Thymus (tissue), 11 donors: ENCODE measurements around the gene LMTK2. TPM values are rescaled to one million over a fixed set of nuclear protein-coding genes. Genes with fewer than 3 reads are reported as not detected.

Experiments
- DNase-seq, 9 donors: peaks; one replicate each; pipeline ENCODE4 v3.0.0-alpha.2; 2013; ENCODE audit warnings: low spot score in 9 of 9, low read depth in 6 of 9, missing footprints in 1 of 9
- H3K27ac ChIP-seq, 2 donors: one replicate each; pipeline ENCODE4 v1.5.1; 2013; ENCODE audit warnings: control low read depth in 1 of 2, low read depth in 1 of 2, low read length in 1 of 2, mild to moderate bottlenecking in 1 of 2, moderate library complexity in 1 of 2
- H3K27me3 ChIP-seq, 2 donors: one replicate each; pipeline ENCODE4 v1.5.1; 2013; ENCODE audit warnings: low read length in 1 of 2; ENCODE audit not compliant: control insufficient read depth in 2 of 2, insufficient read depth in 1 of 2
- H3K36me3 ChIP-seq, 2 donors: one replicate each; pipeline ENCODE4 v1.5.1; 2013; ENCODE audit warnings: low read length in 1 of 2, mild to moderate bottlenecking in 1 of 2, moderate library complexity in 1 of 2; ENCODE audit not compliant: control insufficient read depth in 2 of 2, insufficient read depth in 2 of 2
- H3K4me1 ChIP-seq, 2 donors: one replicate each; pipeline ENCODE4 v1.5.1; 2013; ENCODE audit warnings: low read length in 2 of 2; ENCODE audit not compliant: control insufficient read depth in 2 of 2, insufficient read depth in 2 of 2
- H3K4me3 ChIP-seq, 2 donors: one replicate each; pipeline ENCODE4 v1.5.1; 2013; ENCODE audit warnings: low read length in 2 of 2, control low read depth in 1 of 2, mild to moderate bottlenecking in 1 of 2
- H3K9me3 ChIP-seq, 2 donors: one replicate each; pipeline ENCODE4 v1.5.1; 2013; ENCODE audit warnings: low read length in 1 of 2, mild to moderate bottlenecking in 1 of 2; ENCODE audit not compliant: control insufficient read depth in 2 of 2, insufficient read depth in 1 of 2
- WGBS: extraction: QIAGEN DNeasy Blood & Tissue Kit; methylation state at CpG from one replicate; pipeline ENCODE4 v1.1.7; 2013; 5-methylcytosine and 5-hydroxymethylcytosine counted together
- polyA plus RNA-seq: library from polyadenylated mRNA; stranded (reverse); fragments of 200-250 nt; gene quantifications from one replicate; pipeline ENCODE4 v1.2.3, GENCODE V29; 2013
- total RNA-seq: library from RNA; stranded (reverse); fragments of 120-200 nt; gene quantifications from one replicate; pipeline ENCODE4 v1.2.4, GENCODE V29; 2013
- donor health status: healthy.

The LMTK2 gene
- total and polyA plus RNA-seq, 2 donors = 4.4 to 5.4 TPM

DNA sequence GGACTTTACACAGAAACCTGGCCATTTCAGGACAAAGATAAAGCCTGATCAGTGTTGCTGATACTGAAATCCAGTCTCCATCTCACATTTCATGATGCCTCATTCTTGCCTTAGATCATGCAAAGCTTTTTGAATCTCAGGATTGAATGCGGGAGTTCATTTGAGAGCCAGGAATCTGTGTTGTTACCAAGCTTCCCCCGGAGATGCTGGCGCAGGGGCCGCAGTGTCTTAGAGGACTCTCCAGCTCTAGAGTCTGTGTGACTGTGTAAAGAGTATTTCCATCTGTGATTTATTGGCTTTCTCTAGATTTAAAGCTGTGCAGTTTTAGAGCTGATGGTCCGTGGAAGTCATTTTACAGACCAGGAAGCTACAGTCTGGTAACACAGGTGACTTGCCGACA lies 32.0 kb downstream of the LMTK2 start:
- H3K36me3 ChIP-seq = peaks cover 24 to 31% of the 10 kb centered on the region in 2 donors
- H3K4me1 ChIP-seq = peaks cover 3 to 4% of the 10 kb centered on the region in 2 donors
- H3K27me3 ChIP-seq = peaks cover 2 to 3% of the 10 kb centered on the region in 2 donors
- H3K4me3 ChIP-seq = no peak overlapping the region
- no peak overlapping the region for H3K27ac ChIP-seq
- 98% methylated on average over 6 of the region's 6 CpGs for WGBS
- DNase-seq = no peak
- H3K9me3 ChIP-seq = no peaks in the 10 kb centered on the region

DNA sequence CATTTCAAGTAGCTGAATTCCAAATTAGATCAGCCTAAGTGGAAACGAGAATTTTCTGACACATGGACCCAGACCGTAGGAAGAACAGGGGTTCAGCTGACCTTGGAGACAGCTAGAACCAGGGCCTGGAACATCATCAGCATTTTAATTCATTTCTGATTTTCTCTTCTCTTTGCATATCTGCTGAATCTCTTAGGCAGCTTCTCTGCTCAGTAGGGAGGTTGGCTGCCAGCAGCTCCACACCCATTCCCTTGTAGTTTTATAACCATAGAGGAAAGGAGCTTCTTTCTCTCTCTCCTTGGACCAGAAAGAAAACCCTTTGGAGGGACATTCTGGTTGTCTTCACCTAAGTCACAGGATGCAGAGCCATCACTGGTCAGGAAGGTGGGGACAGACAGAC lies 36.0 kb downstream of the LMTK2 start:
- WGBS = 97% methylated on average over 2 of the region's 2 CpGs
- peaks cover 22 to 36% of the 10 kb centered on the region in 2 donors for H3K36me3 ChIP-seq
- no peak overlapping the region for H3K27ac ChIP-seq
- no peaks in the 10 kb centered on the region for H3K27me3 ChIP-seq
- no peak for DNase-seq
- no peak overlapping the region for H3K4me3 ChIP-seq
- no peaks in the 10 kb centered on the region for H3K9me3 ChIP-seq
- no peaks in the 10 kb centered on the region for H3K4me1 ChIP-seq

DNA sequence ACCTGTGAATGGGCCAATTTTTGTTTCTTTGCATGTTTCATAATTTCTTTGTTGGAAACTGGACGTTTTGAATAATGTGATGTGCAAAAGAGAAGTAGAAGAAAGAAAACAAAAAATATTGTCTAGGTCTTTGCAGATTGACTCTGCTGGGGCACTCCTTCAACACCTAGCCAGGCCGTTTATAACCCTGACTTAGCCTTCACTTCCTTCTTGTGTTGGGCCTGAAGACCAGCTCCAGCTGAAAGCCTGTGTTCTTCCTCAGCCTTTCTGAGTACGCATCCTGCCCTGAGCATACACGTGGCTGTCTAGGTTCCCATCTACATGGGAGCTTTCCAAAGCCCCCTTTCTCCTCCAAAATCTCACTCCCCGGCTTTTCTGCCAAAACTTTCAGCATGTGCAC lies 41.9 kb downstream of the LMTK2 start:
- peaks cover 28 to 33% of the 10 kb centered on the region in 2 donors for H3K36me3 ChIP-seq
- DNase-seq = no peak
- H3K4me3 ChIP-seq = no peak overlapping the region
- no peaks in the 10 kb centered on the region for H3K4me1 ChIP-seq
- 97% methylated on average over 5 of the region's 5 CpGs for WGBS
- no peaks in the 10 kb centered on the region for H3K27me3 ChIP-seq
- H3K9me3 ChIP-seq = no peaks in the 10 kb centered on the region
- no peak overlapping the region for H3K27ac ChIP-seq

DNA sequence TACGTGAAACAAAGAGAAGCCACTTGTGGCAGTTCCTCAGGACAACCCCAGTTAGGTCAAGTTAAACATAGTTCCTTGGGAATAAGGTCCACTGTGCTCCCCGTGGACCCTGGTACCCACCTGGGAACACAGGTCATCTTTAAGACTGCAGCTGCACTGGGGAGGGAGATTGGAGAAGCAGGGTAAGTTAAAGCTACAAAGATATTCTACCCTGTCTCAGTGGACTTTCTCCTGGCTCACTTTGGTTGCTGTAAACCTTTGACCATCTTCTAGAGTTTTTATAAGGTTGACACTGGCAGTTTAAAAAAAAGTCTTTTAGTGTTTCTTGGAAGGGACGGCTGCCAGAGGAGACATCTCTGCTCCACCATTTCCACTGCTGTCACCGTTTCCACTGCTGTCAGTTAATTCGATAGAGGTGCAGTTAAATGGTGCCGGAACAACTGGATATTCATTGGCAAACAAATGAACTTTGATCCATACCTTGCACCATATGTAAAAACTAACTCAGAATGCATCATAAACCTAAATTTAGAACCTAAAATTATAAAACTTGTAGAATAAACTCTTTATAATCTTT lies 42.5 kb downstream of the LMTK2 start:
- Histone ChIP-seq H3K27me3 (no peaks in the 10 kb centered on the region), H3K36me3 (peaks cover 28 to 31% of the 10 kb centered on the region in 2 donors), H3K27ac (no peak overlapping the region), H3K9me3 (no peaks in the 10 kb centered on the region), H3K4me1 (no peaks in the 10 kb centered on the region), H3K4me3 (no peak overlapping the region)
- 96% methylated on average over 6 of the region's 6 CpGs for WGBS
- no peak for DNase-seq

DNA sequence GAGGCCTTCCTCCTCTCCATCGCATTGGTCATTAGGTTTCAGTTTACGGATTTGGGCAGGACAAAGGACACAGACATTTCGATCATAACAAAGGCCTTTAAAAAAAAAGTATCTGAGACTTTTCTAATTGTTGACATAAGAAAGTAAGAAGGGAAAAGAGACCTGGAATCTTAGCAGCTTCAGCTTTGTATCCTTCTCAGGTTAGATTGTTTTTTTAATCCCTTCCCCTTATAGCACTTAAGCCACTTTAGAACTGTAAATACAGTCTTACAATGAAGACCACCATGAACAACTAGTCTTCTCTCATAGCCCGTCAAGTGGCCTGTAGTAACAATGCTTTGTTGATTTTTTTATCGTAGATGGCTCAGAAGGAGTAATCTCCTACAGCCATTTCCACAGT lies 45.2 kb downstream of the LMTK2 start:
- H3K36me3 ChIP-seq = peaks cover 36 to 40% of the 10 kb centered on the region in 2 donors
- no peaks in the 10 kb centered on the region for H3K4me1 ChIP-seq
- no peaks in the 10 kb centered on the region for H3K9me3 ChIP-seq
- no peak overlapping the region for H3K27ac ChIP-seq
- H3K27me3 ChIP-seq = no peaks in the 10 kb centered on the region
- no peak for DNase-seq
- no peak overlapping the region for H3K4me3 ChIP-seq
- 99% methylated on average over 5 of the region's 5 CpGs for WGBS

DNA sequence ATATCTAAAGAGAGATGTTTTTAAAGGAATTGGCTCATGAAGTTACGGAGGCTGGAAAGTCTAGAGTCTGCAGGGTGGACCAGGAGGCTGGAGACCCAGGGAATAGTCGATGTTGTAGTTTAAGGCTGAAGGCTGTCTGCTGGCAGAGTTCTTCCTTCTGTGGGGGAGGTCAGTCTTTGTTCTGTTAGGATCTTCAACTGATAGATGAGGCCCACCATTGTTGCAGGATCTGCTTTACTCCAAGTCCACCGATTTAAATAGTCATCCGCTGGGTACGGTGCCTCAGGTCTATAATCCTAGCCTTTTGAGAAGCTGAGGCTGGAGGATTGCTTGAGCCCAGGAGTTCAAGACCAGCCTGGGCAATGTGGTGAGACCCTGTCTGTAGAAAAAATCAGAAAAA lies 50.0 kb downstream of the LMTK2 start:
- Histone ChIP-seq H3K27ac (no peak overlapping the region), H3K4me1 (no peaks in the 10 kb centered on the region), H3K27me3 (no peaks in the 10 kb centered on the region), H3K9me3 (no peaks in the 10 kb centered on the region), H3K4me3 (no peak overlapping the region), H3K36me3 (peaks cover 33 to 46% of the 10 kb centered on the region in 2 donors)
- DNase-seq = no peak
- 99% methylated on average over 5 of the region's 5 CpGs for WGBS

DNA sequence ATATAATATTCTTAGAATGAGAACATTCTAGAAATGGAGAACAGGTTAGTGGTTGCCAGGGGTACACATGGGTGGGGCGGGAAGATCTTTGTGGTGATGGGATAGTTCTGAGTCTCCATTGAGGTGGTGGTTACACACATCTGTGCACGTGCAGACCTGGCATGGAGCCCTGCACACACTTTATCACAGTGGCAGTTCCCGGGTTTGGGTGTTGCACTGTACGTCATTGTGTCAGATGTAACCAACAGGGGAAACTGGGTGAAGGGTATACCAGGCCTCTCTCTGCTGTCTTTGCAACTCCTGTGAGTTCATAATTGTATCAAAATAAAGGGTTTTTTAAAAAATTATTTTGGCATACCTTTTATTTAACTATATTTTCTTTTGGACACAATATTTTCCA lies 51.1 kb downstream of the LMTK2 start:
- Histone ChIP-seq H3K9me3 (no peaks in the 10 kb centered on the region), H3K4me3 (no peak overlapping the region), H3K4me1 (no peaks in the 10 kb centered on the region), H3K27ac (no peak overlapping the region), H3K36me3 (peaks cover 24 to 37% of the 10 kb centered on the region in 2 donors), H3K27me3 (no peaks in the 10 kb centered on the region)
- no peak for DNase-seq
- WGBS = 92% methylated on average over 4 of the region's 4 CpGs

DNA sequence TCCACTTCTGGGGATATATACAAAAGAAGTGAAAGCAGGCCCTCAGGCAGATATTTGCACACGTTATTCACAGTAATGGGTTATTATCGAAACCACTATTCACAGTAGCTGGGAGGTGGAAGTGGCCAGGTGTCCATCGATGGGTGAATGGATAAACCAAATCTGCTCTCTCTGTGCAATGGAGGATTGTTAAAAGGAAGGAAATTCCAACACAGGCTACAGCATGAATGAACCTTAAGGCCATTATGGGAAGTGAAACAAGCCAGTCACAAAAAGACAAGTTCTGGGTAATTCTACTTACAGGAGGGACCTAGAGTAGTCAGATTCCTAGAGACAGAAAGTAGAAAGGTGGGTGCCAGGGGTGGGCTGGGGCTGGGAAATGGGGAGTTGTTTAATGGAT lies 56.1 kb downstream of the LMTK2 start:
- DNase-seq = no peak
- peaks cover 8 to 12% of the 10 kb centered on the region in 2 donors for H3K36me3 ChIP-seq
- no peaks in the 10 kb centered on the region for H3K9me3 ChIP-seq
- H3K27ac ChIP-seq = no peak overlapping the region
- H3K27me3 ChIP-seq = no peaks in the 10 kb centered on the region
- no peak overlapping the region for H3K4me3 ChIP-seq
- 94% methylated on average over 3 of the region's 3 CpGs for WGBS
- H3K4me1 ChIP-seq = peaks cover 0 to 3% of the 10 kb centered on the region in 2 donors

DNA sequence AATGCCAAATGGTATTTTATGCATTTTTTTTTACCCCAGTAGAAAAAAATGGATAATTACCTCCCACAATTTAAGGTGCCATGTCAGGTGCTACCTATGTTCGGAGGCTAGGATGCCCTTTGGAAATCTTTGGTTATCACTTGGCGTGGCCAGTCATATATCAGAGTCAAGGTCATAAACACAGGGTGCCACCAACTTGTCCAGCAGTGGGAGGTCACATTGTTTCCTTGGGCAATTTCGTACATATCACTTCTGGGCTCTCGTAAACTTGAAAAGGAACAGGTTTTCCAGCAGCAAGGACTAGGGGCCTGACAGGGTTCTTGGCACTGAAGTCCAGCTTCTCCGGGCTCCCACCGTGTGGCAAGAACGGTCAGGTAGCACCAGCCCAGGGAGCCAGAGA lies 56.6 kb downstream of the LMTK2 start:
- Histone ChIP-seq H3K27ac (no peak overlapping the region), H3K27me3 (no peaks in the 10 kb centered on the region), H3K9me3 (no peaks in the 10 kb centered on the region), H3K4me1 (peaks cover 0 to 3% of the 10 kb centered on the region in 2 donors), H3K4me3 (no peak overlapping the region), H3K36me3 (peaks cover 6 to 10% of the 10 kb centered on the region in 2 donors)
- 98% methylated on average over 7 of the region's 7 CpGs for WGBS
- no peak for DNase-seq
